ENCODE results near the gene LRP5.
"Not testable (repeated sequence)": the region's sequence is repeated elsewhere in the genome, so short reads cannot be mapped to it uniquely, and the experiment has no call there.

The LRP5 gene

DNA sequence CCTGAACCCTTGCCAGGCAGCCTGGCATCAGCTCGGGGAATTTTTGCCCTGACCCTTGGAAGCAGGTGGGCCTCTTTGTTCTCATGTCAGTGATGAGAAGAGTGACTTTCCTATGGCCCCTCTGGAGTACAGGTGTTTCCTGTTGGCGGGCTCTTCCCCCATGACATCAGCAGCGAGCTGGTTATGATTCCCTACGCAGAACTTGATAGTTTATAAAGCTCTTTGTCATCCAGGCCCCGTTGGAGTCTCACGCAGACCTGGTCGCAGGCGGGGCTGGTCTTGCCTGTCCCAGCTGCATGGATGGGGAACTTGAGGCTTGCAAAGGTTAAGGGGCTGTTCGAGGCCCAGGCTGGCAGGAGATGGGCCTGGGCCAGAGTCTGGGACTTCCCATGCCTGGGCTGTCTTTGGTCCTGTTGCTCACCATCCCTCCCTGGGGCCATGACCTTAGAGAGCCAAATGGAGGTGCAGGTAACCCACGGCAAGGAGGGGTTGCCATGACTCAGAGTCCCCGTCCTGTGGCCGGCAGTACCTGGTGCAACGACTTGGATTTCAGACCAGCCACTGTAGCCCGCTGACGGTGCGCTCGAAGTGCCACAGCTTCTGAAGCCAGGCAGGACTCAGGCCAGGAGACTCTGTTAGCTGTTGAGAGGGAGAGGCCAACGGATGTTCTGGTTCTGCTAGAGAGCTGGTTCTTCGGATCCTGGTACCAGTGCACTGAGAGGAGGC lies 102.3 kb downstream of the LRP5 start:
- no peak for DNase-seq

DNA sequence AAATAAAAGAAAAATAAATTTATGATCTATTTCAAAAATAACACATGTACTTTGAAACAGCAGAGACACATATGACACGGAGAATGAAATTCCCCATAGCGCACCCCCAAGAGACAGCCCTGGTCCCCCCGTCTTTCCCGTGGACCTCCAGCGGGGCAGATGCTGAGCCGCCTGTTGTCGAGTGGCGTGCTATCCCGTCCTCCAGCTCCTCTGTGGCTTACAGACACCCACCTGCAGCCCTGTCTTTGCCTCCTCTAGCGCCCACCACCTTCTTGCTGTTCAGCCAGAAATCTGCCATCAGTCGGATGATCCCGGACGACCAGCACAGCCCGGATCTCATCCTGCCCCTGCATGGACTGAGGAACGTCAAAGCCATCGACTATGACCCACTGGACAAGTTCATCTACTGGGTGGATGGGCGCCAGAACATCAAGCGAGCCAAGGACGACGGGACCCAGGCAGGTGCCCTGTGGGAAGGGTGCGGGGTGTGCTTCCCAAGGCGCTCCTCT lies 103.7 kb downstream of the LRP5 start:
- DNase-seq: no peak

DNA sequence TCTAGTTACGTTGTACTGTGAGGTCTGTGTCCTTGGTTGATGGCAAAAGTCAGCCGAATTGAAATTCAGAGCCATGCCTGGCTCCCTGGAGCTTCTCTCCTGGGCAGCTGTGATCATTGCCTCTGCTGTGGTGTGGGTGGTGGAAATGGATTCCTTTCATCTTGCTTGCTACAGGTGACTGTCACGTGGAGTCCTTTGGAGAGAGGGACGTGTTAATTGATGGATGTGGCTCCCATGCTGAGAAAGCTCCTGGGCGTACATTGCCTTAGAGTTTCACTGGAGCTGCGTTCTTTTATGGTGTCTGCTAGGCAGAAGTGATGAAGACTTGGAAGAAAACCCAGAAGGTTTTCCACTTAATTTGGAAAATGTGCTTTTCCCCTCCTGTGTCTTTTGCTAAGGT lies 106.3 kb downstream of the LRP5 start:
- DNase-seq: no peak

DNA sequence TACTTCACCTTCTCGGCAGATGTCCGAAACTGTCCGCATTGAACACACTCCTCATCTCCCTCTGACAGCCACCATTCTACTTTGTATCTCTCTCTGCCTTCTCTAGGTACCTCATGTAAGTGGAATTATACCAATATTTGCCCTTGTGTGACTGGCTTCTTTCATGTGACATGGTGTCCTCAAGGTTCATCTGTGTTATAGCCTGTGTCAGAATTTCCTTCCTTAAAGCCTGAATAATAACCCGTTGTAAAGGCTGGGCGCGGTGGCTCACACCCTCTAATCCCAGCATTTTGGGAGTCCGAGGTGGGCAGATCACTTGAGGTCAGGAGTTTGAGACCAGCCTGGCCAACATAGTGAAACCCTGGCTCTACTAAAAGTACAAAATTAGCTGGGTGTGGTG lies 107.8 kb downstream of the LRP5 start:
- DNase-seq: no peak

DNA sequence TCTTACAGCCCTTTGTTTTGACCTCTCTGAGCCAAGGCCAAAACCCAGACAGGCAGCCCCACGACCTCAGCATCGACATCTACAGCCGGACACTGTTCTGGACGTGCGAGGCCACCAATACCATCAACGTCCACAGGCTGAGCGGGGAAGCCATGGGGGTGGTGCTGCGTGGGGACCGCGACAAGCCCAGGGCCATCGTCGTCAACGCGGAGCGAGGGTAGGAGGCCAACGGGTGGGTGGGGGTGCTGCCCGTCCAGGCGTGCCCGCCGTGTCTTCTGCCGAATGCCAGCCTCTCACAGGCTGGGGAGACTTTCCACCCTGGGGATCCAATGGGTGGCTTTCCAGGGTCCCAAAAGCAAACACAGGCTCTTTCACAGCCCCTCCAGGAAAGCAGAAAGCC lies 111.1 kb downstream of the LRP5 start:
- no peak for DNase-seq

DNA sequence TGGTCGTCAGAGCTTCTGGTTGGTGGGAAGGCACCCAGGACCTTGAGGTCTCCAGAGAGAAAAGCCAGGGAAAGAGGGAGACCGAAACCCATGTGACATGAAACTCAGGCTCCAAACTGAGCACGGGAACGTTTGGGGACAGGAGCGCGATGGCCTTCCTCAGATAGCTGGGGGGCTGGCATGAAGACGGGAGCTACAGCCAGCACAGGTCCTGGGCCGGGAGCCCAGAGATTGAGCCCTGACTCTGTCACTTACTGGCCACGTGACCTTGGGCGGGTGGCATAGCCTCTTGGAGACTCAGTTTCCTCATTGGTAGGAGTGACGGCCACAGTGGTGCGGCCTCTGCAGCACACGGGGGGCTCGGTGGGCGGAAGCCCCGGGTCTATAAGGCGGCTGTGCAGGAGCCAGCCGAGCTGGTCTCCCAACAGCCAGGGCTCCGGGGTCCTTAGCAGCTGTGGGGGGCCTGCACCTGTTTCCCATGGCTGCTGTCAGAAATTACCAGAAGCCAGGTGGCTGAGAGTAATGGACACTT lies 111.8 kb downstream of the LRP5 start:
- DNase-seq: no peak

DNA sequence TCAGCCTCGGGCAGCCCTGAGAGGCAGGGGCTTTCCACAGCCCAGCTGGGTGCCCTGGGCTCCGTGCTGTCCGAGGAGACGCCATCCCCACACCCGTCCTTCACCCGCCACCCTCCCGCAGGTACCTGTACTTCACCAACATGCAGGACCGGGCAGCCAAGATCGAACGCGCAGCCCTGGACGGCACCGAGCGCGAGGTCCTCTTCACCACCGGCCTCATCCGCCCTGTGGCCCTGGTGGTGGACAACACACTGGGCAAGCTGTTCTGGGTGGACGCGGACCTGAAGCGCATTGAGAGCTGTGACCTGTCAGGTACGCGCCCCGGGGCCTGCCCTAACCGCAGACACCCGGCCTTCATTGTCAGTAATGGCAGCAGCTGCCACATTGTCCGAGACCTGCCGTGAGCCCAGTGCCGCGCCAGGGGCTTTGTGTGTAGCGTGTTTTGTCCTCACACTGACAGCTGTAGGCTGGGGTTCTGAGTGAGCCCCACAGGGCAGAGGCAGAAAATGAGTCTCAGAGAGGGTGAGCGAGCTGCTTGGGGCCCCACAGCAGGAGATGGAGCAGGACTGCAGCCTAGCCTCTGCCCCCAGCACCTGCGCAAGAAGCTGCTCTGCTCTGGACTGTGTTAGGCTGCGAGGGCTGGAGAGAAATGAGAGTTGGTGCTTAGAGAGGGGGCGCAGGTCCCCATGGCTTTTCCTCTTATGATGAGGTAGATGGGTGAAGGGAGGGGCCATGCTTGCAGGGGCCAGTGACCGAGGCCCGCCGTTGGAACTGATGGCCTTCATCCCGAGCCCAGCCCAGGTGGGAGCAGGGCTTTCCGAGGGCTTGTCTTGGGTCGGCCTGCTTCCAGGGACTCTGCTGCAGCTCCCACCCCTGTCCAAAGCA lies 112.8 kb downstream of the LRP5 start:
- DNase-seq: no peak

DNA sequence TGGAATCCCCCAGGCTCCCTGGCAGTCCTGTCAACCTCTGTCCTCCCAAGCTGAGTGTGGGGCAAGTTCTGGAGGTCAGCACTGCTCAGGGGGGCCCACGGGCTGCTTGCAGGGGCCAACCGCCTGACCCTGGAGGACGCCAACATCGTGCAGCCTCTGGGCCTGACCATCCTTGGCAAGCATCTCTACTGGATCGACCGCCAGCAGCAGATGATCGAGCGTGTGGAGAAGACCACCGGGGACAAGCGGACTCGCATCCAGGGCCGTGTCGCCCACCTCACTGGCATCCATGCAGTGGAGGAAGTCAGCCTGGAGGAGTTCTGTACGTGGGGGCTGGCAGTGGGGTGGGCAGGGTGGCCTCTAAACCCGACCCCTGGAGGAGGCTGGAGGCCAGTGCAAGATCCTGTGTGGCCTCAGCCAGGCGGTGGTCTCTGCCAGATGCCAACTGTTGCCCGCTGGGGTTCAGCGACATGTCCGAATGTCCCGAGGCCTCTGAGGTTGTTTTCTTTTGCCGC lies 113.5 kb downstream of the LRP5 start:
- DNase-seq: no peak

DNA sequence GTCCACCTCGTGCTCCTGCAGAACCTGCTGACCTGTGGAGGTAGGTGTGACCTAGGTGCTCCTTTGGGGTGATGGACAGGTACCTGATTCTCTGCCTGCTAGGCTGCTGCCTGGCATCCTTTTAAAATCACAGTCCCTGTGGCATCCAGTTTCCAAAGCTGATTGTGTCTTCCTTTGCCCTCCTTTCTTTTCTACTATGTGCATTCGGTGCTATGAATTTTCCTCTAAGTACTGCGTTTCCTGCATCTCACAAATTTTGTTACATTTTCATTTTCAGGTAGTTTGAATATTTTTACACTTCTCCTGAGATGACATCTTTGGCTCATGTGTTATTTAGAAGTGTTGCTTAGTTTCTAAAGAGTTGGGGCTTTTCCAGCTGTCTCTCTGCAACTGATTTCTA lies 117.3 kb downstream of the LRP5 start:
- DNase-seq: no peak

DNA sequence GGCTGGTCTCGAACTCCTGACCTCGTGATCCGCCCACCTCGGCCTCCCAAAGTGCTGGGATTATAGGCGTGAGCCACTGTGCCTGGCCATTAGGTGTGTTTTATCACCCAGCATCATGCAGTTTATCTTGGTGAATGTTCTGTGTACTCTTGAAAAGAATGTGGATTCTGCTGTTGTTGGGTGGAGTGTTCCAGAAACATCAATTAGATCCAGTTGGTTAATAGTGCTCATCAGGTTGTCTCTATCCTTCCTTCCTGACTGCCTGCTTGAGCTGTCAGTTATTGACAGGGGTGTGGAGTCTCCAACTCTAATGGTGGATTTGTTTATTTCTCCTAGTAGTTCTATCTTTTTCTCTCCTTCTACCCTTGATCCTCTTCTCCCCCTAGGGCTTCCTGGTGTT lies 118.0 kb downstream of the LRP5 start:
- no peak for DNase-seq

DNA sequence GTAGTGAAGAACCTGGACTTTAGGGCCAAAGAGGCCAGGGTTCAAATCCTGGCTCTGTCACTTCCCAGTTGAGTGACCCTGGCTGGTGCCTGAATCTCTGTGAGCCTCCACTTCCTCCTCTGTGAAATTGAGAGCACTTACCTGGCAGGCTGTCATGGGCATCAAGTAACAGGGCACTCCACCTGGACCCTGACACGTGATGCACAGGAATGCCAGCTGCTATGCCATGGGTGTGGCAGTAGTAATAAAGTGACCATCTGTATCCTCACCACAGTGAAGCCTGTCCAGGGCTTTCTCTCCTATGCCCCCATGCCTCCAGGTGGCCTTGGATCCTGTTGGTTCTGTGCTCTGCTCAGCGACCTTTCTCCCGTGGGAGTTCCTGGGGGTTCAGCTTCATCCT lies 118.4 kb downstream of the LRP5 start:
- no peak for DNase-seq

DNA sequence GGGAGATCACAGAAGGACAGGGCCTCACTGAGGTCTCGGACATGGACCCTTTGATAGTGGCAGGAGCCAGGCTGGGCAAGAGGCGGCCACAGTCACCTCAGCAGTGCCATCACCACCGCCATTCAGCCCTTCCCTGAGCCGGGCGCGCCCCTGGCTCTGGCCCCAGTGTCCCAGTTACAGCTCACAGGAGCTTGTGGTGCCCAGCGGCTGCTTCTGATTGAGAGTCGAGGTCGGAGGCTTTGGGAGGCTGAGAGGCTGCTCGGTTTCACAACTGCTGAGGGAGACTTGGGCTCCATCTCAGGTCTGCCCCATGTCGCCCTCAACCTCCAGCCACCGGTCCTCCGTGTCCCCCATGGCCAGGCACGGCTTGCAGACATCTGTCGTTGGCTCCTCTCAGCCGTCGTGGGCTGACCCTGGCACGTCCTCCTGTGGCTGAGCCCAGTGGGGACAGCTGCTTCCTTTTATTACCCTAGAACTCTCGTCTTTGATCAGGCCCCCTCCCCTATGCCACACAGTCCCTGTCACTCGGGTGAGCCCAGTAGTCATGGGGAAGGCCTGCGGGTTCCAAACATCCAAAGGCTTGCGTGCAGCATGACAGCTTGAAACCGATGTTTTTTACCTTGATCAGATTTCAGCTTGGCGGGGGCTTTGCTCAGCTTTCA lies 119.7 kb downstream of the LRP5 start:
- peak in 2 of 56 donors; percentile 14 to 17 for DNase-seq

DNA sequence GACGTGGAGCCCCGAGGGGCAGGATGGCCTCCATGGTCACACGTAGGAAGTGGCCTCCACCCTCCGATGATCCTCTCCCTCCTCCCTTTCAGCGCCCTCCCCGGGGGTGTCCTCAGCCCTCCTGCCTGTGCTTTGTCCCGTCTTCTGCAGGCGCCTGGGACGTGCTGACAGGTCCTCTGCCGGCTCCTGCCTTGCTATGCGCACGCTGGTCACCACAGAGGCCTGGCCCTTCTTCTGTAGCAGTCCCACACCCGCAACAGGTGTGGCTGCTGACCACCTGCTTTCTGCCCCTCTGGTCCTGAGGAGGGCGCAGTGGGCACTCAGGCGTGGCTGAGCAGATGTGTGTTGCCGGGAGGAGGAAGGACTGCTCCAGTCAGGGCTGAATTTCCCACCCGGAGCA lies 120.5 kb downstream of the LRP5 start:
- no peak for DNase-seq

DNA sequence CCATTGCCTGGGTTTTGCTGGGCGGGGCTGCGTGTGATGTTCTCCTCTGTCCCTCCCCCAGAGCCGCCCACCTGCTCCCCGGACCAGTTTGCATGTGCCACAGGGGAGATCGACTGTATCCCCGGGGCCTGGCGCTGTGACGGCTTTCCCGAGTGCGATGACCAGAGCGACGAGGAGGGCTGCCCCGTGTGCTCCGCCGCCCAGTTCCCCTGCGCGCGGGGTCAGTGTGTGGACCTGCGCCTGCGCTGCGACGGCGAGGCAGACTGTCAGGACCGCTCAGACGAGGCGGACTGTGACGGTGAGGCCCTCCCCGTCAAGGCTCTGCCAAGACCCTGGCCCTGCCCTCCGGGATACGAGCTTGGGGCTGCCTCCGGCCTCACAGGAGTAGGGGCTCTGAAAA lies 121.2 kb downstream of the LRP5 start:
- DNase-seq: no peak

DNA sequence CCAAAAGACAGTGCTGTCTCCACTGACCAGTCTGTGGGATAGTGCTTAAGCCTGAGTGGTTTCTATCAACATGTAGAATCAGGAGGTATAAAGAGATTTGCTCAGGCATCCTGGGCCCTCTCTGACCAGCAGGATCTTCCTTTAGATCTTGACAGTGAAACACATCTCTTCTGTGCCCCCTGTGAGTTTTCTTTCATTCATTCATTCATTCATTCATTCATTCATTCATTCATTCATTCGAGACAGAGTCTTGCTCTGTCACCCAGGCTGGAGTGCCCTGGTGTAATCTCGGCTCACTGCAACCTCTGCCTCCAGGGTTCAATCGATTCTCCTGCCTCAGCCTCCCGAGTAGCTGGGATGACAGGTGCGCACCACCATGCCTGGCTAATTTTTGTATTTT lies 121.8 kb downstream of the LRP5 start:
- not testable (repeated sequence) for DNase-seq

DNA sequence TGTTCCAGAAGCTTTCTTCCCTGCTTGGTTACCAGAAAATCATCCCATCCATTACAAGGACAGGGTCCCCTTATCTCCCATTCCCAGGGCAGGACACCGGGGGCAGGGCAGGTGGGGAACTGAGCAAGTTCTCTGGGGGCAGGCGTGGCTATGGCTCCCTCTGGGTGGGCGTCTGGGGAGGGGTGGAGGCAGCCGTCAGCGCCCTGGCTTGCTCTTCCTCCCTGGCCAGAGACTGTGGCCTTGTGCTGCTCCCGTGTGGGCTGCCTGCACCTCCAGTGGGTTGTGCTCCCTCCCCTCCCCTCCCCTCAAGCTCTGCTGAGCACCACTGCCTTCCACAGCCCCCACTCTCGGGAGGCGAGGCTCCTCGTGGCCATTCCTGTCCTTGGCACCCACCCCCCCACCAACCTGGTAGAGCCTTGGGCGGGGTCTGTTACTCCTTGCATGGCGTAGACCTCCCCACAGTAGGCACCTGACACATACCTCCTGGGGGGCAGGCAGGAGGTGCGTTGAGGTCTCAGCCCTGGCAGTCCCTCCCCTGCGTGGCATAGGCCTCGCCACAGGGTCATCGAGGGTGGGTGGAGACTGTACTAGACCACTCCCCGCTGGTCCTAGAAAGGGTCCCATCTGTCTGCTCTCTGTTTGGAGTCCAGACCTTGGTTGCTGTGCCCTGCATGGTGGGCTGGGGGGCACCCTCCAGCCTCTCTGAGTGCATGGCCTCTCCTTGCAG lies 123.9 kb downstream of the LRP5 start:
- DNase-seq: no peak

DNA sequence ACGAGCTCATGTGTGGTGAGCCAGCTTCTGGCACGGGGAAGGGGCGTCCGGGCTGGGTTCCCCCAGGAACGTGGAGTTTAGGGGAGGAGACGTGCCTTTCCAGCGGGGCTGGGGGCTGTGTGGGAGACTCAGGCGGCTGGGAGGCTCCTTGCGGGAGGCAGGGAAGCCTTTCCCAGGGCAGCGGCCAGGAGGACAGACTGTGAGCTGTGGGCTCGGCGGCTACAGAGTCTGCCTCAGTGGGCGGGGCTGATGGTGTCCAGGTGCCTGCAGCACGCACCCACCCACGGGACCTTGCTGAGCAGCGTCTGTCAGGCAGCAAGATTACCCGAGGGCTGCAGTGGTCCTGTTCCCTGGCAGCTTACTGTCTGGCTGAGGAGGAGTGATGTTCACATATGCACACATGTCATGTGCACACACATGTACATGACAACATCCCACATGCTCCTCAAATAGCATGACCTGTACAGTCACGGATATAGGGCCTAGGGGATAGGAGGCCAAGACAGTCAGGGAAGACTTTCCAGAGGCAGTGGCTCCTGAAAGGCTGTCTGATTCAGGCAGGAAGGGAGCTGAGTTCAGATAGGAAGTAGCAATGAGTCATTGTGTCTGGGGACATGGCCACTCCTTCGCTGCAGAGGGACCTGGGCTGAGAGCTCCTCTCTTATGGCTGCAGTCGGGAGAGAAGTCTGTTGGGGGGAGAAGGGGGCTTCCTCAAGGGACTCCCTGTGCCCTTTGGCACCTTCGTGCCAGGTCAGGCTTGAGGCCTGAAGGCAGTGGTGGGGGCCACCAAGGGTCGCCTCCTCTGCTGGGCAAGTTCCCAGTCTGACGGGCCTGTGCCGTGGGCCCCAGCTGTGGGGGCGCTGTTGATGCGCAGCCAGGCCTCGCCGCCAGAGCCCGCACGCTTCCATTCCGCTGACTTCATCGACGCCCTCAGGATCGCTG lies 124.9 kb downstream of the LRP5 start:
- DNase-seq: no peak

DNA sequence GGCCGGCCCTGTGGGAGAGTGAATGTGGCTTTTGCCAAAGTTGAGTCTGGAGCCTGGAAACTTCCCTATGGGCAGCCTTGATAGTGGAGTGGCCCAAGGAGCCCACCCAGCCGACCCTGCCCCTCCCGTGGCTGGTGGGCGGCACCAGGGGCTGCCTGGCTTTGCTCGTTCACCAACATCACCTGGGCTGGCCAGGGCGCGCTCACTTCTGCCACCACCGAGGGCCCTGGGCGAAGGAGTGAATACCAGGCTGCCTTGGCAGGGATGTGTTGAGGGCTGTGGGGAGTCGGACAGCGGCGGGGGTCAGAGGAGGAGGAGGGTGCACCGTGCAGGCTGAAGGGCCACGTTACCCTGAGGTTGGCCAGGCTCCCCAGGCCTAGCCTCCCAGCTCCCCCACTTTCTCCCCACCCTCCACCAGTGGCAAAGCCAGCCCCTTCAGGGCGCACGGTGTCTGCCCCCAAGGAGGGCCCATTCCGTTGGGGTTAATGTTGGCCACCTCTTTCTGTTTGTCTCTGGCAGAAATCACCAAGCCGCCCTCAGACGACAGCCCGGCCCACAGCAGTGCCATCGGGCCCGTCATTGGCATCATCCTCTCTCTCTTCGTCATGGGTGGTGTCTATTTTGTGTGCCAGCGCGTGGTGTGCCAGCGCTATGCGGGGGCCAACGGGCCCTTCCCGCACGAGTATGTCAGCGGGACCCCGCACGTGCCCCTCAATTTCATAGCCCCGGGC lies 125.7 kb downstream of the LRP5 start:
- no peak for DNase-seq

DNA sequence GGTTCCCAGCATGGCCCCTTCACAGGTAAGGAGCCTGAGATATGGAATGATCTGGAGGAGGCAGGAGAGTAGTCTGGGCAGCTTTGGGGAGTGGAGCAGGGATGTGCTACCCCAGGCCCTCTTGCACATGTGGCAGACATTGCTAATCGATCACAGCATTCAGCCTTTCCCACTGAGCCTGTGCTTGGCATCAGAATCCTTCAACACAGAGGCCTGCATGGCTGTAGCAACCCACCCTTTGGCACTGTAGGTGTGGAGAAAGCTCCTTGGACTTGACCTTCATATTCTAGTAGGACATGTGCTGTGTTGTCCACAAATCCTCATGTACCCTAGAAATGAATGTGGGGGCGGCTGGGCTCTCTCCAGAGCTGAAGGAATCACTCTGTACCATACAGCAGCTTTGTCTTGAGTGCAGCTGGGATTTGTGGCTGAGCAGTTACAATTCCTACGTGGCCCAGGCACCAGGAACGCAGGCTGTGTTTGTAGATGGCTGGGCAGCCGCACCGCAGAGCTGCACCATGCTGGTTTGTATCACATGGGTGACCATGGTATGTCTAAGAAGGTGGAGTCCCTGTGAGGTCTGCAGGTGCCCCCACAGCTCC lies 126.4 kb downstream of the LRP5 start:
- no peak for DNase-seq

Measured in nucleus accumbens (tissue), 56 donors.